PC-3 (cell line): Measurements from ENCODE around the gene MYOF.

ENCODE experiments used
- CTCF ChIP-seq: fragments of 300-600 bp; sonication (generic); conservative IDR thresholded peaks from 2 replicates; pipeline ENCODE4 v1.5.1; 2017; ENCODE audit warnings: antibody characterized with exemption, low read depth, mild to moderate bottlenecking, low read length
- EZH2 ChIP-seq: fragments of 300-600 bp; sonication (generic); IDR thresholded peaks from one replicate; pipeline ENCODE4 v1.6.1; 2017; ENCODE audit warnings: antibody characterized with exemption, mild to moderate bottlenecking, low read length; ENCODE audit not compliant: unreplicated experiment

- TF ChIP-seq CTCF (no peak), EZH2 (no peak)
Observed at GRCh38 chr10:93514521-93514920, 32.4 kb upstream of the MYOF start.
